H54 (cell line): ENCODE results near the gene DDX11.
"Not testable (repeated sequence)": the region's sequence is repeated elsewhere in the genome, so short reads cannot be mapped to it uniquely, and the experiment has no call there.

Source experiments
- DNase-seq: peaks from one replicate; pipeline ENCODE4 v3.0.0; 2011; ENCODE audit warnings: low spot score, mixed read lengths; ENCODE audit not compliant: insufficient read length
- FAIRE-seq: peaks from 3 replicates; lab custom pipeline; 2011; peaks lifted over from hg19 to GRCh38; lab: Jason Lieb, UNC
- POLR2A ChIP-seq: IDR thresholded peaks from 2 replicates; pipeline ENCODE4 v1.6.1; 2011; ENCODE audit warnings: low read depth, mild to moderate bottlenecking, low read length

DDX11 gene

DNA sequence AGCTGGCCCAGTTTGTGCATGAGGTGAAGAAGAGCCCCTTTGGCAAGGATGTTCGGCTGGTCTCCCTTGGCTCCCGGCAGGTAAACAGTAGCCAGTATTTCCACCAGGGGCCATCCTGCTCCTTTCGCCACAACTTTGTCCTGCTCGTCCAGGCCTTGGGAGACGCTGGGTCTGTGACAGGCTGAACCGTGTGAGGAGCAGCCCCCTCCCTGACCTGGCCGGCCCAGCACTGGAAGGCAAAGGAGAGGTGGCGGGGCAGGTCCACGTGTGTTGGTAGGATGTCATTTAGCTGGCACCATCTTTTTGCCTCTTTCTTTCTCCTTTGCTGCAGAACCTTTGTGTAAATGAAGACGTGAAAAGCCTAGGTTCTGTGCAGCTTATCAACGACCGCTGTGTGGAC lies 15.4 kb downstream of the DDX11 start:
- no peak for FAIRE-seq
- TF ChIP-seq POLR2A = no peak
- DNase-seq = no peak

DNA sequence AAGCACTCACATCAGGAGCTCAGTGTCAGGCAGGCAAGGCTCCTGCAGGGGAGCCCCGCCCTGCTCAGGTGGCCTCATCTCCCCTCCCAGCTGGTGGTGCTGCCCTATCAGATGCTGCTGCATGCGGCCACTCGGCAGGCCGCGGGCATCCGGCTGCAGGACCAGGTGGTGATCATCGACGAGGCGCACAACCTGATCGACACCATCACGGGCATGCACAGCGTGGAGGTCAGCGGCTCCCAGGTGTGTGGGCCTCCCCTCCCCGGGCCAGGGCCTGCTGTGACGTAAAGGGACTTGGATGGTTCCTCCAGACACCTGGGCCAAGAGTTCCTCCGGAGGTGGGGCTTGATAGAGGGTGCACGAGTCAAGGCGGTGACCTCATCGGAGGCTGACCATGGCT lies 18.0 kb downstream of the DDX11 start:
- not testable (repeated sequence) for FAIRE-seq

DNA sequence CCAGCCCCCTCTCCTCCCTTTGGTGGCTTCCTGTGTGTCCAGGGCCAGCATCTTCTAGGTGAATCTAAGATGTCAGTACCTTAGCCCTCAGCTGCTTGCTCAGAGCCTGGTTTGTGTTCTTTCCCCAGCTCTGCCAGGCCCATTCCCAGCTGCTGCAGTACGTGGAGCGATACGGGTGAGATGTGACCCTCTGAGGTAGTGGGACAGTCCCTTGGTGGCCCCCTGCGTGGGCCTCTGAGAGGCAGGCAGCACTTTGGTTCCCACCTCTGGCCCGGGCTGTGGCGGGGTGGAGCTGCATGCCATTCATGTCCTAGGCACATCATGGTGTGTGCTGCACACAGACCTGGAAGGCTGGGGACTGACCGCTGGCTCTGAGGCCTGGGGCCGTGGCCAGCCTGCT lies 19.1 kb downstream of the DDX11 start:
- DNase-seq, FAIRE-seq: not testable (repeated sequence)

More for the DNA sequence above, 18.0 kb downstream of the DDX11 start:
- not testable (repeated sequence) for DNase-seq

DNA sequence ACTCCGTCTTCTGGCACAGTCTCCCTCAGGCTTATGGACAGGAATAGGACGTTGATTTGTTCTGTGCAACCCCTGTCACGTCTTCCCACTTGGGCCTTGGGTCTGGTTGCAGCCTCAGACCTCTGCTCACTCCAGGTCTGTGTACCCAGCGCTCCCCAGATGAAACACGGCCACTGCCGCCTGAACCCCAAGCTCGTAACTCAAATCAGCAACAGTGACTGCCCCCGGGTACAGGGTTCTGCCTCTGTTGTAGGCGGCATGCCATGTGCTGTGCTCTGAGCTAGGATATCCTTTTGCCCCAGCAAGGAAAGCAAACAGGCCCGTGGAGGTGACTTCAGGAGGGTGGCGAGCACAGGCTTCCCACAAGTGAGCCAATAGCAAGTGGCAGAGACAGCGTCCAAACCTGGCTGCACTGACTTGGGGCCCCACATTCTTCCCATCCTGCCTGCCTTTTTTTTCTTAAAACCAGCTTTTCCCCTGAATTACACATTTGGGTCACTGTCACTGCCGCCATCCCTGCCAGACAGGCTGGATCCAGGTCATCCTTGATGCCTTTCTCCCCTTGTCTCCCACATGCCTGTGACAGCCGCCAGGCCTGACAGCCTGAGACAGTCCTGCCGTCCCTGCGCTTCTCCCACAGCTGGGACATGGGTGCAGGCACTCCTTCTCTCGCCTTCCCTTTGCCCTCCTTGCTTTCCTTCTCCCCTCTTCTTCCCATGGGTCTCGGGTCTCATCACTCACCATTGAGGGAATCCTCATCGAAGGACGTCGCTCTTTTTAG lies 21.6 kb downstream of the DDX11 start:
- not testable (repeated sequence) for DNase-seq, FAIRE-seq

DNA sequence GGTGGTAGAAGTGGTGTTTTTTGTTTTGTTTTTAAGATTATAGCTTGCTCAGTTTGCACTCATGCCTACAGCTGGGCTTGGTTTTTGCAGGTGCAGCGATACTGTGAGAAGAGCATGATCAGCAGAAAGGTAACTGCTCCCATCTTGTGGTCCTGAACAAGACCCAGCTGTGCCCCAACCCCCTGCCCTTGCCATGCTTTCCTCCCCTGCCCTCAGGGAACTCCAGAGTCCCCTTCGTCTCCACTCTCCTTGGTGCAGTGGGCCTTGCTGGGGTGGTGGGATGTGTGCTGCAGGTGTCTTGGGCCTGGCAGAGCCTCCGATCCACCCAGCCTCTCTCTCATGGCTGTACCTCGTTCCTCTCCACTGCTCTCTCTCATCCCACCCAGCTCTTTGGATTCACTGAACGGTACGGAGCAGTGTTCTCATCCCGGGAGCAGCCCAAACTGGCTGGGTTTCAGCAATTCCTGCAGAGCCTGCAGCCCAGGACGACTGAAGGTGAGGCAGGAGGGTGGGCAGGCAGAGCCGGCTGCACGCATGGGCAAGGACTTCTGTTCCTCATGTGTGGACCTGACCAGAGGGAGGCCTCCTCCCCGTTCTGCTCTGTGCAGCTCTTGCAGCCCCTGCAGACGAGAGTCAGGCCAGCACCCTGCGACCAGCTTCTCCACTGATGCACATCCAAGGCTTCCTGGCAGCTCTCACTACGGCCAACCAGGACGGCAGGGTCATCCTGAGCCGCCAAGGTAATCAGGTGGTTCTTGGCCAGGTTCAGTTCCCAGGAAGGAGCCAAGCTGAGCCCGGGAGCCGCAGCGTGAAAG lies 22.8 kb downstream of the DDX11 start:
- not testable (repeated sequence) for DNase-seq, FAIRE-seq

DNA sequence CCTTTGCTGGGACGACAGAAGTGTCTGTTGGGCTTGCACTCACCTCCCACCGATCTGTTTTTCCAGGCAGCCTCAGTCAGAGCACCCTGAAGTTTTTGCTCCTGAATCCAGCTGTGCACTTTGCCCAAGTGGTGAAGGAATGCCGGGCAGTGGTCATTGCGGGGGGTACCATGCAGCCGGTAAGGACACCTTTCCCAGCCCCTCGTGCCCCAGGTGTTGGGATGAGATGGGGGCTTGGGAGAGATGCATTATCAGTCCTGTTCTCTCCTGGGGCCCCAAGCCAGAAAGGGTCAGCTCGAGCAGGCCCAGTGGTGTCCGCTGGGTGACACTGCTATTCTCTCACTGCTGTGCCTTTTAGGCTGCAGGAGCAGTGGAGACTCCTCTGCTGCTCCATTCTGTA lies 24.2 kb downstream of the DDX11 start:
- not testable (repeated sequence) for FAIRE-seq, DNase-seq

DNA sequence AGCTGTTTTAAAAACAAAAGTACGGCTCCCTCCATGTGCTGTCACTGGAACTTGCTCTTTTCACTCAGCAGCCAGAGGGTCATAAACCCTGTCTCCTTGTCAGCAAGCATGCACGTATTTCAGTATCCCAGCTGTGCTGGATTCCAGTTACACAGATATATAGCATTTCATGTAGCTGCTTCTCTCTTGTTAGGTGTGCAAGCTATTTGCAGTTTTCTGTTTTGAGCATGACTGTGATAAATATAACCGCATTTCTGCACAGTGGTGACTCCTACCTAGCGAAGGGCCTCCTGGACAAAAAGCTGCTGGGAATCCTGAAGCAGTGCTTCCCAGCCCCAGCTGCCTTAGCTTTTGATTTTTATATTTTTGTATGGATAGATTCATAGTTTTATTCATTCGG lies 24.7 kb downstream of the DDX11 start:
- FAIRE-seq, DNase-seq: not testable (repeated sequence)

DNA sequence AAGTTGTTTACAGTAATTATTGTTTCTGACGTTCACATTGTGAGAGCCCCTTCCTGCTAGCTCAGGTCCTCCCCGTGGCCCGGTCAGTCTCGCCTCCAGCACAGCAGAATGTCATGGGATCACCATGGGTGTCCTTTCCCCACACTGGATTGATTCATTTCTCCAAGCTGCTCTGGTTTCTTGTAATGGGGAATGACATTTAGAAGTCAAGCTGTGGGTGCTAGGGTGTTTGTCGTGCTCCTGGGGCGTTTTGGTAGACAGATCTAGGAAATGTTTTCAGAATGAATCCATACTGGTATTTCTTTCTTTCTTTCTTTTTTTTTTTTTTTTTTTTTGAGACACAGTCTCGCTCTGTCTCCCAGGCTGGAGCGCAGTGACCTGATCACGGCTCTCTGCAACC lies 25.1 kb downstream of the DDX11 start:
- DNase-seq, FAIRE-seq: not testable (repeated sequence)

DNA sequence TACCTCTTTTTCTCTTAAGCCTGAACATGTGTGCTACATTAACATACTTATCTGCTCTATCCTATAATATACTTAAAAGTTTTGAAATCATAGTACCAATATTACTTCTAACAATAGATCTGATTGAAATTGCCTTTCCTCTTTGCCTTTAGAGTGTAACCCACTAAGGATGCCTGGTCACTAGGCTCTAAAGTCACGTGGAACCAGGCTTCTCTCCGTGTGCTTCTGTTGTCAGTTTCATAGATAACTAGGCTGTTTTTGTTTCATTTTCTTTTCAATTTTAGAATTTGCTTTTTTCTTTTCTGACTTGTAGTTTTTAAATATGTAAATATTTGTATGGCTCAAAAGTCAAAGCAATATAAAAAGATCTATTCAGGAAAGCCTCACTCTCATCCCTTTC lies 25.8 kb downstream of the DDX11 start:
- FAIRE-seq, DNase-seq: not testable (repeated sequence)

DNA sequence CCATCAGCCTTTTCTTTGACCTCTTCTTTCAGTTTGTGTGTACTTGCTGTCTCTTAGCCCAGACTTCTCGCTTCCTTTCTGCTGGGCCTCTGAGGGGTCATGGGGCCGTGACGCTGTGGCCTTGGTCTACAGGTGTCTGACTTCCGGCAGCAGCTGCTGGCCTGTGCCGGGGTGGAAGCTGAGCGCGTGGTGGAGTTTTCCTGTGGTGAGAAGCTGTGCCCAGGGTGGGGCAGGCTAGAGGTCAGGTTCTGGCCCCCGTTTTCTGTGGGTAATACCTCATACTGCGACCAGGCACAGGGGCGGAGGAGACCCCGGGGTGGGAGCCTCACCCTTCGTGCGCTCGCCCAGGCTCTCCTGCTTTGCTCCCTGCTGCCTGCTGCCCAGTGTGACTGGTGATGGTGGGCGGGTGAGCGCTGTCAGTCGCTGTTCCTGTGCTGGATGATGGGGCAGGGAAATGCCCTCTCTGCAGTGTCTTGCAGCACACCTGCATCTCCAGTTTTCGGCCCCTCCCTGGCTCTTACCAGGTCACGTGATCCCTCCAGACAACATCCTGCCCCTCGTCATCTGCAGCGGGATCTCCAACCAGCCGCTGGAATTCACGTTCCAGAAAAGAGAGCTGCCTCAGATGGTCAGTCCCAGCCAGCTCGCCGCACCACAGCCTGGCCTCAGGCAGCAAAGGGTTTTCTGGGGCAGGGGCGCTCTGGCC lies 27.0 kb downstream of the DDX11 start:
- not testable (repeated sequence) for FAIRE-seq, DNase-seq

DNA sequence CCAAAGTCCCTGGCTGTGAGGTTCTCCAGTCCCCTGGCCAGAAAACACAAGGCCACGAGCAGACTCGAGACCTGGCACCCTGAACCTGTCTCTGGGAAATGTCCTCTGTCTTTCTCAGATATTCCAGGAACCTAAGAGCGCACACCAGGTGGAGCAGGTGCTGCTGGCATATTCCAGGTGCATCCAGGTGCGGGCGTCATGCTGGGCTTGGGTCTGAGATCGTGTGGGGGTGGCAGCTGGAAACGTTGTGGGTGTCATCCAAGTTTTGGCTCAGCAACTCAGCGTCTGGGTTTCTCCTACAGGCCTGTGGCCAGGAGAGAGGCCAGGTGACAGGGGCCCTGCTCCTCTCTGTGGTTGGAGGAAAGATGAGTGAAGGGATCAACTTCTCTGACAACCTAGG lies 28.5 kb downstream of the DDX11 start:
- not testable (repeated sequence) for FAIRE-seq

DNA sequence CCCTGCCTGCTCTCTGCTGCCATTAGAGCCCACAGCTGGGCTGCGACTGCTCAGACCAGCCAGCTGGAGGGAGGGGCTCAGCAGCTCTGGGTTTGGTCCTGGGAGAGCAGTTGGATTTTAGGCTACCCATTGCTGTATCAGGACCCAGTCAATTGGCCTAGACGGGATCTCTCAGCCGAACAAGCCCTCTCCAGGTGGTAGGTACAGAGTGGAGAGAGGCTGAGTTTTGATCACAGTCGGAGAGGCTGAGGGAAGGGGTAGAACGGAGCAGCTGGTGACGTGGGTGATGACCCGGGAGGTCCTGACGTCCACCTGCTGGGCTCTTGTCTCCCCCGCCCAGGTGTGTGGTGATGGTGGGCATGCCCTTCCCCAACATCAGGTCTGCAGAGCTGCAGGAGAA lies 28.9 kb downstream of the DDX11 start:
- FAIRE-seq = not testable (repeated sequence)

More for the DNA sequence above, 28.5 kb downstream of the DDX11 start:
- DNase-seq = not testable (repeated sequence)

DNA sequence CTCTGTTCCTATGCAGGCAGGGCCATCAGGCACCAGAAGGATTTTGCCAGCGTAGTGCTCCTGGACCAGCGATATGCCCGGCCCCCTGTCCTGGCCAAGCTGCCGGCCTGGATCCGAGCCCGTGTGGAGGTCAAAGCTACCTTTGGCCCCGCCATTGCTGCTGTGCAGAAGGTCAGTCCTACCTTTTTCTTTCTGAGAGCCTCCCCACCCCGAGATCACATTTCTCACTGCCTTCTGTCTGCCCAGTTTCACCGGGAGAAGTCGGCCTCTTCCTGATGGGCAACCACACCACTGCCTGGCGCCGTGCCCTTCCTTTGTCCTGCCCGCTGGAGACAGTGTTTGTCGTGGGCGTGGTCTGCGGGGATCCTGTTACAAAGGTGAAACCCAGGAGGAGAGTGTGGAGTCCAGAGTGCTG lies 29.9 kb downstream of the DDX11 start:
- FAIRE-seq, DNase-seq: not testable (repeated sequence)

More for the DNA sequence above, 28.9 kb downstream of the DDX11 start:
- DNase-seq = not testable (repeated sequence)

DNA sequence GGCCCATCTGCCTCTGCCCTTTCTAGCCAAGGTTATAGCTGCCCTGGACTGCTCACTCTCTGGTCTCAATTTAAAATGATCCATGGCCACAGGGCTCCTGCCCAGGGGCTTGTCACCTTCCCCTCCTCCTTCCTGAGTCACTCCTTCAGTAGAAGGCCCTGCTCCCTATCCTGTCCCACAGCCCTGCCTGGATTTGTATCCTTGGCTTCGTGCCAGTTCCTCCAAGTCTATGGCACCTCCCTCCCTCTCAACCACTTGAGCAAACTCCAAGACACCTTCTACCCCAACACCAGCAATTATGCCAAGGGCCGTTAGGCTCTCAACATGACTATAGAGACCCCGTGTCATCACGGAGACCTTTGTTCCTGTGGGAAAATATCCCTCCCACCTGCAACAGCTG lies 30.6 kb downstream of the DDX11 start:
- DNase-seq, FAIRE-seq: not testable (repeated sequence)

DNA sequence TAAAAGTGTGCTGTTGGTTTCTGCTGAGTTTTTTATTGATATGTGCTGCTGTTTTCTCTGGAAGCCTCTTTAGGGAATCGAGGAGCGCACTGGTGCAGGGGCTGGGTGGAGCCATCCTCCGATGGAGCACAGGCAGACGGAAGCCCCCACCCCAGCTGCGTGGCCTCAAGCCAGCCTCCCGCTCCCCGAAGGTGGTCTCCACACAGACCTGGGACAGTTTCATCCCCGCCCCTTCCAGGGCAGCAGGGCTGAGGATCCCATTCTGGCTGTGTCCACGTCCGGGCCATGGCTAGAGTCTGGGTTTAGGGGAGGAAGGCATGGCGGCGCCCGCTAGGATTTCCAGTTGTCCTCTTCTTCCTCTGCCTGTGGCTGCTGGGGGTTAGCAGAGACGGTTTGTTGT lies 31.1 kb downstream of the DDX11 start:
- DNase-seq, FAIRE-seq: not testable (repeated sequence)
